Fibroblast of the aortic adventitia (primary cell): ENCODE data around the gene MAST2. TPM values are rescaled to one million over a fixed set of nuclear protein-coding genes. Genes with fewer than 3 reads are reported as not detected.
A peak's percentile ranks its signal among the peaks of the same experiment; 100 is the strongest.

Source experiments
- DNase-seq: peaks from one replicate; pipeline ENCODE4 v3.0.0-alpha.2; 2010; ENCODE audit warnings: low read depth
- H3K4me3 ChIP-seq: 2 replicates; pipeline ENCODE4 v1.5.1; 2011; ENCODE audit warnings: low read depth, mild to moderate bottlenecking, control low read depth, low read length, moderate library complexity
- CTCF ChIP-seq: IDR thresholded peaks from 2 replicates; pipeline ENCODE4 v1.5.1; 2011; ENCODE audit warnings: mild to moderate bottlenecking, low read length, control low read depth, inconsistent platforms; ENCODE audit not compliant: insufficient read depth
- total RNA-seq: library from RNA; depleted of rRNA; stranded (reverse); fragments of >200 nt; gene quantifications from 2 replicates; pipeline ENCODE4 v1.2.3, GENCODE V29; 2012; ENCODE audit warnings: low replicate concordance

The MAST2 gene
- total RNA-seq, 1 donor: 28.3 TPM

- TF ChIP-seq CTCF: no peak
- H3K4me3 ChIP-seq: no peak overlapping the region
- peak; percentile 14 for DNase-seq
These were observed 281.4 kb downstream of the MAST2 start for GRCh38 chr1:46084553-46085451.

Other genes with a start within 250 kb of the MAST2 start
- gene NASP, start 219.6 kb upstream of the MAST2 start, total RNA-seq: 57.1 and 118 TPM in 2 replicates
- gene CCDC17, start 179.6 kb upstream of the MAST2 start, total RNA-seq: 0.72 and 4.0 TPM in 2 replicates
- 119 and 143 TPM in 2 replicates for gene GPBP1L1, start 117.1 kb upstream of the MAST2 start, total RNA-seq
- 6.3 and 24.4 TPM in 2 replicates for gene TMEM69, start 115.4 kb upstream of the MAST2 start, total RNA-seq
- gene IPP, start 53.0 kb upstream of the MAST2 start, total RNA-seq: 11.7 and 14.1 TPM in 2 replicates